ENCODE data around the gene ZNF235. TPM values are rescaled to one million over a fixed set of nuclear protein-coding genes. Genes with fewer than 3 reads are reported as not detected.
"Not testable (repeated sequence)": the region's sequence is repeated elsewhere in the genome, so short reads cannot be mapped to it uniquely, and the experiment has no call there.

Gene ZNF235
- total RNA-seq, result 10 to 100 TPM in 1 of 2 donors, 1 to 10 TPM in 1; 6.9 to 12.6 TPM

GRCh38 chr19:44304659-44305193 lies at the start of gene ZNF235:
ZNF235 (minus strand) TSS chr19:44305025; CDS start chr19:44303404, 1,621 bp downstream.
- peak within 1 kb of the TSS; percentile 50 to 69 for H3K27ac ChIP-seq
- peaks cover 3 to 11% of the 10 kb centered on the region in 2 donors for H3K4me1 ChIP-seq (ENCODE audit: control insufficient read depth in 1 of 2, low read depth in 2 of 2)
- no peak for TF ChIP-seq CTCF (IDR thresholded peaks at IDR 0.05)
- DNase-seq (ENCODE audit: low spot score) (peak; percentile 82), ATAC-seq (ENCODE audit: insufficient number of reproducible peaks, low FRiP score, low read depth) (peak; percentile 96)
- H3K4me3 ChIP-seq, result peak within 1 kb of the TSS; percentile 79
- peaks cover 10% of the 10 kb centered on the region for H3K36me3 ChIP-seq
- no peaks in the 10 kb centered on the region for H3K27me3 ChIP-seq (replicated peaks; ENCODE audit: insufficient read depth)
- peaks cover 8% of the 10 kb centered on the region for H3K9me3 ChIP-seq

- no peaks in the 10 kb centered on the region for H3K27me3 ChIP-seq (replicated peaks; ENCODE audit: insufficient read depth)
- H3K4me1 ChIP-seq (ENCODE audit: control insufficient read depth in 1 of 2, low read depth in 2 of 2), result no peaks in the 10 kb centered on the region
- DNase-seq (ENCODE audit: low spot score) (no peak), ATAC-seq (ENCODE audit: insufficient number of reproducible peaks, low FRiP score, low read depth) (no peak)
- H3K27ac ChIP-seq, result no peak overlapping the region
- peaks cover 84% of the 10 kb centered on the region for H3K9me3 ChIP-seq
- H3K36me3 ChIP-seq, result peaks cover 25% of the 10 kb centered on the region
- H3K4me3 ChIP-seq, result no peak overlapping the region
- TF ChIP-seq CTCF (IDR thresholded peaks at IDR 0.05), result no peak
Observed at GRCh38 chr19:44346556-44346955, 41.7 kb upstream of the ZNF235 start.

GRCh38 chr19:44345959-44346358 lies 41.1 kb upstream of the ZNF235 start:
- Histone ChIP-seq H3K4me1 (ENCODE audit: control insufficient read depth in 1 of 2, low read depth in 2 of 2) (no peaks in the 10 kb centered on the region), H3K27me3 (replicated peaks; ENCODE audit: insufficient read depth) (no peaks in the 10 kb centered on the region), H3K4me3 (no peak overlapping the region), H3K9me3 (peaks cover 84% of the 10 kb centered on the region), H3K36me3 (peaks cover 25% of the 10 kb centered on the region), H3K27ac (no peak overlapping the region)
- DNase-seq (ENCODE audit: low spot score) (no peak), ATAC-seq (ENCODE audit: insufficient number of reproducible peaks, low FRiP score, low read depth) (no peak)
- no peak for TF ChIP-seq CTCF (IDR thresholded peaks at IDR 0.05)

- DNase-seq (ENCODE audit: low spot score), result no peak
- no peak for TF ChIP-seq CTCF (IDR thresholded peaks at IDR 0.05)
- H3K36me3 ChIP-seq, result peaks cover 38% of the 10 kb centered on the region
- H3K27me3 ChIP-seq (replicated peaks; ENCODE audit: insufficient read depth), result no peaks in the 10 kb centered on the region
- peaks cover 70% of the 10 kb centered on the region for H3K9me3 ChIP-seq
- no peaks in the 10 kb centered on the region for H3K4me1 ChIP-seq (ENCODE audit: control insufficient read depth in 1 of 2, low read depth in 2 of 2)
- ATAC-seq (ENCODE audit: insufficient number of reproducible peaks, low FRiP score, low read depth), result no peak
- H3K27ac ChIP-seq, result no peak overlapping the region
- H3K4me3 ChIP-seq, result no peak overlapping the region
Observed at GRCh38 chr19:44344255-44344654, 39.4 kb upstream of the ZNF235 start.

- H3K27me3 ChIP-seq (replicated peaks; ENCODE audit: insufficient read depth), result no peaks in the 10 kb centered on the region
- ATAC-seq (ENCODE audit: insufficient number of reproducible peaks, low FRiP score, low read depth) (no peak), DNase-seq (ENCODE audit: low spot score) (no peak)
- no peak for TF ChIP-seq CTCF (IDR thresholded peaks at IDR 0.05)
- H3K36me3 ChIP-seq, result peaks cover 57% of the 10 kb centered on the region
- peaks cover 58% of the 10 kb centered on the region for H3K9me3 ChIP-seq
- H3K4me3 ChIP-seq, result no peak overlapping the region
- no peaks in the 10 kb centered on the region for H3K4me1 ChIP-seq (ENCODE audit: control insufficient read depth in 1 of 2, low read depth in 2 of 2)
- H3K27ac ChIP-seq, result no peak overlapping the region
Observed at GRCh38 chr19:44341794-44342193, 37.0 kb upstream of the ZNF235 start.

- not testable (repeated sequence) for H3K27me3 ChIP-seq (replicated peaks; ENCODE audit: insufficient read depth); DNase-seq (ENCODE audit: low spot score); ATAC-seq (ENCODE audit: insufficient number of reproducible peaks, low FRiP score, low read depth); H3K4me3 ChIP-seq; H3K4me1 ChIP-seq (ENCODE audit: control insufficient read depth in 1 of 2, low read depth in 2 of 2); H3K27ac ChIP-seq
- Histone ChIP-seq H3K36me3 (peaks cover 87% of the 10 kb centered on the region), H3K9me3 (peaks cover 71% of the 10 kb centered on the region)
Observed at GRCh38 chr19:44334639-44335038, 29.8 kb upstream of the ZNF235 start.
